Mesothelial cell of epicardium (in vitro differentiated cells): ENCODE results near the gene CCDC146. TPM values are rescaled to one million over a fixed set of nuclear protein-coding genes. Genes with fewer than 3 reads are reported as not detected.

Experiments
- DNase-seq, 2 experiments: peaks; one replicate each; pipeline ENCODE4 v3.0.0; 2021; ENCODE audit warnings: low spot score in 2 of 2; ENCODE audit not compliant: unreplicated experiment in 2 of 2
- H3K27ac Mint-ChIP-seq: 2 replicates; pipeline ENCODE4 v1.8.0; 2021; ENCODE audit warnings: mixed read lengths
- H3K27me3 Mint-ChIP-seq: 2 replicates; pipeline ENCODE4 v1.8.0; 2021; ENCODE audit warnings: low read depth, mixed read lengths
- H3K36me3 Mint-ChIP-seq: 2 replicates; pipeline ENCODE4 v1.8.0; 2021; ENCODE audit warnings: mixed read lengths
- H3K4me1 Mint-ChIP-seq: 2 replicates; pipeline ENCODE4 v1.8.0; 2021; ENCODE audit warnings: mixed read lengths
- H3K4me3 Mint-ChIP-seq: 2 replicates; pipeline ENCODE4 v1.8.0; 2021; ENCODE audit warnings: mild to moderate bottlenecking, moderate library complexity, mixed read lengths
- H3K9me3 Mint-ChIP-seq: 2 replicates; pipeline ENCODE4 v1.8.0; 2021; ENCODE audit warnings: mixed read lengths
- total RNA-seq: library from RNA; stranded (reverse); gene quantifications from 3 replicates; pipeline ENCODE4 v1.2.1, GENCODE V29; 2021
- TF ChIP-seq, protein P1 (sequence below): fragments of 200-600 bp; sonication (generic); IDR thresholded peaks from one replicate; pipeline ENCODE4 v1.5.0; 2021; ENCODE audit warnings: antibody characterized with exemption; ENCODE audit not compliant: unreplicated experiment

CCDC146 gene
- total RNA-seq, 1 donor from 2014 or later: 13.9 TPM

- TF ChIP-seq, protein P1, sequence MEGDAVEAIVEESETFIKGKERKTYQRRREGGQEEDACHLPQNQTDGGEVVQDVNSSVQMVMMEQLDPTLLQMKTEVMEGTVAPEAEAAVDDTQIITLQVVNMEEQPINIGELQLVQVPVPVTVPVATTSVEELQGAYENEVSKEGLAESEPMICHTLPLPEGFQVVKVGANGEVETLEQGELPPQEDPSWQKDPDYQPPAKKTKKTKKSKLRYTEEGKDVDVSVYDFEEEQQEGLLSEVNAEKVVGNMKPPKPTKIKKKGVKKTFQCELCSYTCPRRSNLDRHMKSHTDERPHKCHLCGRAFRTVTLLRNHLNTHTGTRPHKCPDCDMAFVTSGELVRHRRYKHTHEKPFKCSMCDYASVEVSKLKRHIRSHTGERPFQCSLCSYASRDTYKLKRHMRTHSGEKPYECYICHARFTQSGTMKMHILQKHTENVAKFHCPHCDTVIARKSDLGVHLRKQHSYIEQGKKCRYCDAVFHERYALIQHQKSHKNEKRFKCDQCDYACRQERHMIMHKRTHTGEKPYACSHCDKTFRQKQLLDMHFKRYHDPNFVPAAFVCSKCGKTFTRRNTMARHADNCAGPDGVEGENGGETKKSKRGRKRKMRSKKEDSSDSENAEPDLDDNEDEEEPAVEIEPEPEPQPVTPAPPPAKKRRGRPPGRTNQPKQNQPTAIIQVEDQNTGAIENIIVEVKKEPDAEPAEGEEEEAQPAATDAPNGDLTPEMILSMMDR: no peak
- no peaks in the 10 kb centered on the region for H3K9me3 Mint-ChIP-seq
- no peaks in the 10 kb centered on the region for H3K27me3 Mint-ChIP-seq
- H3K27ac Mint-ChIP-seq: no peak overlapping the region
- DNase-seq: no peak
- no peaks in the 10 kb centered on the region for H3K36me3 Mint-ChIP-seq
- no peaks in the 10 kb centered on the region for H3K4me1 Mint-ChIP-seq
- H3K4me3 Mint-ChIP-seq: no peak overlapping the region
Observed at GRCh38 chr7:77258593-77258992, 136.2 kb downstream of the CCDC146 start.

- no peak for DNase-seq
- no peak overlapping the region for H3K4me3 Mint-ChIP-seq
- H3K27ac Mint-ChIP-seq: no peak overlapping the region
- H3K36me3 Mint-ChIP-seq: no peaks in the 10 kb centered on the region
- H3K27me3 Mint-ChIP-seq: no peaks in the 10 kb centered on the region
- TF ChIP-seq, protein P1: no peak
- H3K9me3 Mint-ChIP-seq: no peaks in the 10 kb centered on the region
- no peaks in the 10 kb centered on the region for H3K4me1 Mint-ChIP-seq
Observed at GRCh38 chr7:77262316-77262715, 139.9 kb downstream of the CCDC146 start.

DNA sequence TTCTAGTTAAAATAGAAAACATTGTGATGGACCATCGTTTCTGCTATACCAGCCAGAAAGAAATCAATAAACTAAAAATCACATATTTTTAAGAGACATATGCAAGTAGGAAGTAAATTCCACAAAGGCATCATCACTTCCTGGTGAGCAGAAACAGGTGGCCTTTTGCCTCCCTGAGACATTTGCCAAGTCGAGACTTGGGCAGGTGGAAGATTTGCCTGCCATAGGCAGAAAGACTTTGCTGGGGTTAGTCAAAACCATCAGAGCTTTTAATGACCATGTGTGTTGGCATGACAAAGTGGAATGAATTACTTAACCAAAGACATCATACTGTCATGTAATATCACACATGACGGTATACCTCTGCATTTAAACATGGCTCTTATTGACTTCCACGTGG, 143.3 kb downstream of the CCDC146 start:
- Mint-ChIP-seq H3K27me3 (no peaks in the 10 kb centered on the region), H3K9me3 (peaks cover 17% of the 10 kb centered on the region), H3K4me3 (no peak overlapping the region), H3K27ac (no peak overlapping the region), H3K4me1 (no peaks in the 10 kb centered on the region), H3K36me3 (peaks cover 10% of the 10 kb centered on the region)
- TF ChIP-seq, protein P1: no peak
- no peak for DNase-seq

DNA sequence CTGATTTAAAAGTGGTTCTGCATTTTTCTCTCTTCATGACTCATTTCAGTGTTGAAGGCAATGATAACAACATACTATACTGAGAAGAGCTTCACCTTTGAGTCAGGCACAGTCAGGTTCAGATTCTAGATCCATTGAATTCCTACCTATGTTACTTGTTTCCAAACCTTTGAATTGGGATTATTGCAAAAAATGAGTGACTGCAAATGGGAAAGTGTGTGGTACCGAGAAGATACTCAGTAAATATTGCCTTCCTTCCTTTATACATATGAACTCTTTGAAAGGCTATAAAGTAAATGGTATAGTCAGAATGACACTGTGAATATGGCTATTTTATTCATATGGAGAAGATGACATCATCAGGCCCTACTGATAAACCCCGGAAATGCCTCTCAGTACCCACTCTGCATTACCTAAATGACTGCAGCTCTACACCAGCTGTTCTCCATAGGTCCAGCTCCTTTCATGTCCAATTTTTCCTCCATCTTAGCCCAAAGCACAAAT, 143.9 kb downstream of the CCDC146 start:
- Mint-ChIP-seq H3K4me1 (no peaks in the 10 kb centered on the region), H3K27me3 (no peaks in the 10 kb centered on the region), H3K4me3 (no peak overlapping the region), H3K27ac (no peak overlapping the region), H3K36me3 (peaks cover 10% of the 10 kb centered on the region), H3K9me3 (peaks cover 17% of the 10 kb centered on the region)
- TF ChIP-seq, protein P1: no peak
- DNase-seq: no peak

DNA sequence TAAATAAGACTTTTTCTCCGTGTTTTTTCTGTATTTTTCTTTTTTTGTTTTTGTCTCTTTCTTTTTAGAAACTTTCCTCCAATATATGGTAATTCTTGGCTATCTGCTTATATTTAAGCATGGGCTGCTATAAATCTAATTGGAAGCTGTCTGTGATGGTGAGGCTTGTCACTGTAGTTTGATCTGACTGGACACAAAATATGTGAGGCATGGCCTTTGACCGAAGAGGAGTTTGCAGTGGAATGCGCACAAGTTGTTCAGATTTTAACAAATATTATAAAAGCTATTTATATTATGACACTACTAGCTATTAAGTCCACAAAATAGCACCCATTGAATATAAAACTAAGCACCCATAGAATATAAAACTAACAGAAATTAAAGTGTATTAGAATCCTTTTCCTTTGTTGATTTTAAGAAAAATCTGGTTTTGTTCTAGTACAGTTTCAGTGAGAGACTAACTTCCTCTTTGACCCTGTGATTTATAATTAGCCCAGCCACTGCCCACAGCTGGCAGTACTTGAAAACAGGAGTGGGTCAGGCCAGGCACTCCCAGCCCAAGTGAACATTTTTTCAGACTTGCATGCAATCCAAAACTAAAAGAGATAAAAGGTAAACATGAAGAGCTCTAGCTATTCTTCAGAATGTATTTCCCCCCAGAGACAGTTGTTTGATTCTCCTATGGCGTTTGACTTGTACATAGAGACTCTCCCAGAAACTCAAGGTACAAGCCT, 147.1 kb downstream of the CCDC146 start:
- Mint-ChIP-seq H3K27ac (no peak overlapping the region), H3K4me3 (no peak overlapping the region), H3K36me3 (peaks cover 14% of the 10 kb centered on the region), H3K9me3 (peaks cover 17% of the 10 kb centered on the region), H3K27me3 (no peaks in the 10 kb centered on the region), H3K4me1 (no peaks in the 10 kb centered on the region)
- no peak for DNase-seq
- TF ChIP-seq, protein P1: no peak
